Heart left ventricle (tissue), 16 donors: ENCODE measurements around the gene BCORL1. TPM values are rescaled to one million over a fixed set of nuclear protein-coding genes. Genes with fewer than 3 reads are reported as not detected.
A peak's percentile ranks its signal among the peaks of the same experiment; 100 is the strongest.

Source experiments
- ATAC-seq, 4 donors: fragments of 200-7000 bp; cut with Tn5 transposase; one replicate each; pipeline ENCODE4 v1.9.1; 2020 to 2022; ENCODE audit warnings: moderate library complexity in 4 of 4, mild to moderate bottlenecking in 3 of 4, moderate number of reproducible peaks in 1 of 4
- DNase-seq, 5 donors: peaks; one replicate each; pipeline ENCODE4 v3.0.0-alpha.2; 2020
- H3K27ac ChIP-seq, 12 donors: fragments of 200-600 bp; sonication (generic) in 4 of 12; one replicate each; pipeline versions ENCODE4 v1.5.0 to v1.8.0; 2016 to 2022; ENCODE audit warnings: mild to moderate bottlenecking in 2 of 12
- H3K27me3 ChIP-seq, 9 donors: fragments of 200-600 bp; sonication (generic) in 2 of 9; one replicate each; pipeline versions ENCODE4 v1.5.1 to v1.8.0; 2016 to 2022; ENCODE audit warnings: mild to moderate bottlenecking in 3 of 9
- H3K36me3 ChIP-seq, 9 donors: fragments of 200-600 bp; sonication (generic) in 2 of 9; one replicate each; pipeline versions ENCODE4 v1.5.0 to v1.8.0; 2018 to 2022; ENCODE audit warnings: mild to moderate bottlenecking in 2 of 9
- H3K4me1 ChIP-seq, 12 donors: fragments of 200-600 bp; sonication (generic) in 4 of 12; one replicate each; pipeline versions ENCODE4 v1.5.0 to v1.8.0; 2016 to 2022; ENCODE audit warnings: mild to moderate bottlenecking in 3 of 12
- H3K4me3 ChIP-seq, 12 donors: fragments of 200-600 bp; sonication (generic) in 4 of 12; one replicate each; pipeline versions ENCODE4 v1.5.0 to v1.8.0; 2017 to 2022; ENCODE audit warnings: mild to moderate bottlenecking in 9 of 12, moderate library complexity in 4 of 12
- H3K9me3 ChIP-seq, 12 donors: fragments of 200-600 bp; sonication (generic) in 4 of 12; one replicate each; pipeline versions ENCODE4 v1.5.0 to v1.8.0; 2016 to 2022; ENCODE audit warnings: mild to moderate bottlenecking in 1 of 12
- CTCF ChIP-seq, 12 donors: fragments of 200-600 bp; sonication (generic) in 4 of 12; IDR thresholded peaks; one replicate each; pipeline versions ENCODE4 v1.5.0 to v1.8.0; 2018 to 2022; ENCODE audit warnings: antibody characterized with exemption in 12 of 12, mild to moderate bottlenecking in 5 of 12
- POLR2A ChIP-seq, 2 donors: fragments of 450-650 bp; IDR thresholded peaks; one replicate each; pipeline ENCODE4 v1.6.1; 2017; ENCODE audit warnings: antibody characterized with exemption in 2 of 2, mild to moderate bottlenecking in 2 of 2, moderate library complexity in 2 of 2
- WGBS, 4 donors: extraction: QIAGEN DNeasy Blood & Tissue Kit in 2 of 4; methylation state at CpG; one replicate each; pipeline versions ENCODE4 v1.1.5 to v1.1.7; 2013 to 2018; 5-methylcytosine and 5-hydroxymethylcytosine counted together
- intact Hi-C, 10 donors: fragments of 100-400 bp; cut with DNase I; formaldehyde crosslinking; loops; one replicate each; pipeline versions ENCODE4 v1.11.1 to v1.14.2; 2022
- polyA plus RNA-seq, 2 donors: library from polyadenylated mRNA; stranded (reverse); fragments of 200-250 nt; gene quantifications; one replicate each; pipeline ENCODE4 v1.2.3, GENCODE V29; 2013
- total RNA-seq, 9 donors: library from RNA; depleted of rRNA in 2 of 9; stranded (reverse); fragments of >200 nt in 2 of 9; fragmentation: NEBNext Ultra II Directional in 3 of 9; extraction: Animal tissue kit (Norgen Biotek cat#: 25700) in 3 of 9; gene quantifications; one replicate each; pipeline versions ENCODE4 v1.1.0 to v1.2.4, GENCODE V29; 2016 to 2023
- donor health status: ischemic (EF 13 %, LVEDD 7.1; RV severe dilation, severe dysfunction).
- donor health status: healthy with polysubstance abuse.
- donor health status: DM: no; HTN: yes; CAD: no.
- donor health status: DM: no; HTN: no; CAD: no.
- donor health status: ischemic (EF 25% LVEDD 6.9; RV normal size, moderate dysfunction).
- donor health status: ischemic (EF 25% LVEDD 5.7; RV mildly dilated, moderate dysfunction).
- donor health status: healthy.
- donor health status: DM: yes; HTN: yes; CAD: no.
- donor health status: ischemic (EF 35%, LVEDD 5.7; RV mildly dilated, moderate dysfunction).
- donor health status: nonischemic (EF 11% LVEDD 7.7; RV severe dilation, severe dysfunction).
- donor health status: DM: yes; HTN: yes; CAD: no.
- donor health status: PGD.
- donor health status: ischemic (EF 29% LVEDD 5.4; RV normal size, mild dysfunction).
- donor health status: nonischemic (EF 23%, LVEDD 6.1; RV moderate dilation, normal function).

BCORL1 gene
- total and polyA plus RNA-seq, 11 donors, result 3.3 to 11.0 (median 8.0) TPM

- TF ChIP-seq POLR2A (IDR thresholded peaks at IDR 0.05), result no peak
- TF ChIP-seq CTCF (IDR thresholded peaks at IDR 0.05), result no peak
- H3K4me3 ChIP-seq, result no peak overlapping the region
- no peaks in the 10 kb centered on the region for H3K36me3 ChIP-seq
- 81 to 86% (median 84%) methylated on average over 8 of the region's 8 CpGs for WGBS, 4 donors
- peaks cover 0 to 50% (median 11%) of the 10 kb centered on the region in 12 donors for H3K4me1 ChIP-seq
- no peaks in the 10 kb centered on the region for H3K27me3 ChIP-seq
- H3K9me3 ChIP-seq, result no peaks in the 10 kb centered on the region
- DNase-seq, result peak in 1 of 5 donors; percentile 14
- intact Hi-C loops, result no loop called here
- no peak for ATAC-seq
- H3K27ac ChIP-seq, result no peak overlapping the region
Observed at GRCh38 chrX:130094696-130095095, 112.3 kb downstream of the BCORL1 start.

- H3K27me3 ChIP-seq, result no peaks in the 10 kb centered on the region
- intact Hi-C loops, result no loop called here
- no peak overlapping the region for H3K4me3 ChIP-seq
- H3K9me3 ChIP-seq, result no peaks in the 10 kb centered on the region
- H3K4me1 ChIP-seq, result peaks cover 0 to 53% (median 14%) of the 10 kb centered on the region in 12 donors
- ATAC-seq (no peak), DNase-seq (peak in 1 of 5 donors; percentile 3)
- H3K27ac ChIP-seq, result no peak overlapping the region
- no peaks in the 10 kb centered on the region for H3K36me3 ChIP-seq
- TF ChIP-seq CTCF (IDR thresholded peaks at IDR 0.05) (no peak), POLR2A (IDR thresholded peaks at IDR 0.05) (no peak)
- 76 to 92% (median 85%) methylated on average over 6 of the region's 6 CpGs for WGBS, 4 donors
Observed at GRCh38 chrX:130095249-130096030, 113.0 kb downstream of the BCORL1 start.

- Histone ChIP-seq H3K9me3 (no peaks in the 10 kb centered on the region), H3K4me3 (no peak overlapping the region), H3K36me3 (no peaks in the 10 kb centered on the region), H3K27ac (peak overlapping the region in 3 of 12 donors; percentile 18 to 64 (median 24)), H3K27me3 (no peaks in the 10 kb centered on the region), H3K4me1 (peaks cover 0 to 44% (median 14%) of the 10 kb centered on the region in 12 donors)
- TF ChIP-seq POLR2A (IDR thresholded peaks at IDR 0.05) (no peak), CTCF (IDR thresholded peaks at IDR 0.05) (no peak)
- peak in 1 of 5 donors; percentile 38 for DNase-seq
- intact Hi-C loops, result no loop called here
- 60 to 74% (median 67%) methylated on average over 10 to 14 of the region's 14 CpGs for WGBS, 4 donors
- ATAC-seq, result peak in 3 of 4 donors; percentile 22 to 63 (median 35)
Observed at GRCh38 chrX:130097507-130098209, 115.2 kb downstream of the BCORL1 start.

GRCh38 chrX:130098210-130098552 lies 115.7 kb downstream of the BCORL1 start:
- WGBS, 4 donors, result 60 to 80% (median 71%) methylated on average over 5 of the region's 5 CpGs
- Histone ChIP-seq H3K4me3 (no peak overlapping the region), H3K27me3 (no peaks in the 10 kb centered on the region), H3K36me3 (no peaks in the 10 kb centered on the region), H3K4me1 (peaks cover 0 to 39% (median 14%) of the 10 kb centered on the region in 12 donors), H3K27ac (peak overlapping the region in 3 of 12 donors; percentile 18 to 64 (median 24)), H3K9me3 (no peaks in the 10 kb centered on the region)
- intact Hi-C loops, result no loop called here
- DNase-seq, result no peak
- no peak for ATAC-seq
- no peak for TF ChIP-seq POLR2A (IDR thresholded peaks at IDR 0.05)
